Measurements from ENCODE around the gene CYP3A4.

The CYP3A4 gene

DNA sequence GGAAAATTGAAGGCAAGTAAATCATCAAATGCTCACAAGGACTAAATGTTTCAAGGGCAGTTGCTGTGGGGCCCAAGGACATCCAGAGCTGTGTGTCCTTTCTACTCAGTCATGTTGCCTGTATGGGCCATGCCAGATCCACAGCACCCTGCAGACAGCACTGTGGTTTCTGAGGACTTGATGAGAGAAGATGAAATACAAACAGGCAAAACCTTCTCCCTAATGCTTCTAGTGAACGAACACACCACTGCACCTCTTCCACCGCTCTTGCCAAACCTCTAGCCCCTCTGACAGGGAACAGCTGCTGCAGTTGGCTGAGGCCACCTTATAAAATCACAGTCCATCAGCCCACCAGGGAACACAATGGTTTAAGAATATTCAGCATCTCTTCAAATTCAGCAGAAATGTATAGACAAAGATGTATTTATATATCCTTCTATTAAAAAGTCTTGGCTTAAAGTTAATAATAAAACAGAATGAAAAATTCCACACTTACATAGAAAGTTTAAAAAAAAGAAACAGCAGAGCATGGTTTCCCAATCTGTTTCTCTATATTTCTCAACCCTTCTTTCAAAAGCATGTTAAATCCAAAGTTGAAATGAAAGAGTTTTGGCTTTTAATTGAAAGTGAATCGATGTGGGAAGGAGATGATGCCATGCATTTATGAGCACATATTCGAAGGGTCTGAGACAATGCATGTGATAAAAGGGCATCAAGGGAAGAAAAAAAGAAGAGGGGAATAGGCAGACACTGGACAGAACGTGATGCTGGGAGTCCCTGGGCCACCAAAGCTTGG lies 63.0 kb downstream of the CYP3A4 start:
- DNase-seq, result no peak

DNA sequence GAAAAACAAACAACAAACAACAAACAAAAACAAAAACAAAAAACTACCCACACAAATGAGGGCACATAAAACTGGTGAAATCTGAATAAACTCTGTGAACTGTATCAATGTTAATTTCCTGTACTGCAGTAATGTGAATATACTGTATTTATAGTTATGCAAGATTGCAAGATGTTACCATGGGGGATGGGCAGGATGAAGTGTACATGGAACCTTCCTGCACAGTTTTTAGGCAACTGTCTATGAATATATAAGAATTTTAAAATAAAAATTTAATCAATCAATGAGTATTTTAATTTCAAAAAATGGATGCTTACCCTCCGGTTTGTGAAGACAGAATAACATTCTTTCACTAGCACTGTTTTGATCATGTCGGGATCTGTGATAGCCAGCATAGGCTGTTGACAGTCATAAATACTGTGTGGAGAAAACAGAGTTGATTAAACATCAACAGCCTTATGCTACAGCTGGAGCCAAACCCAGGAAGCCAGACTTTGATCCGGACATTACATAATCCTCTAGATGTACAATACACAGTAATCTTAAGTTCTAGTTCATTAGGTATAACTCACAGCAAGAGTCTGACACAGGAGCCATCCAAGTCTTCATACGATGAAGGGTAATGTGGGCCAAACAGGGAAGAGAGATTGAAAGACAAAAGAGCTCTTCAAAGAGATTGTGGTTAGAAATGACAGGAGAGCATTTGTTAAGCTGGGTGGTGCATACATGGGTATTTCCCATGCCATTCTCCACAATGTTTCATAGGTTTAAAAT lies 63.8 kb downstream of the CYP3A4 start:
- DNase-seq, result no peak

DNA sequence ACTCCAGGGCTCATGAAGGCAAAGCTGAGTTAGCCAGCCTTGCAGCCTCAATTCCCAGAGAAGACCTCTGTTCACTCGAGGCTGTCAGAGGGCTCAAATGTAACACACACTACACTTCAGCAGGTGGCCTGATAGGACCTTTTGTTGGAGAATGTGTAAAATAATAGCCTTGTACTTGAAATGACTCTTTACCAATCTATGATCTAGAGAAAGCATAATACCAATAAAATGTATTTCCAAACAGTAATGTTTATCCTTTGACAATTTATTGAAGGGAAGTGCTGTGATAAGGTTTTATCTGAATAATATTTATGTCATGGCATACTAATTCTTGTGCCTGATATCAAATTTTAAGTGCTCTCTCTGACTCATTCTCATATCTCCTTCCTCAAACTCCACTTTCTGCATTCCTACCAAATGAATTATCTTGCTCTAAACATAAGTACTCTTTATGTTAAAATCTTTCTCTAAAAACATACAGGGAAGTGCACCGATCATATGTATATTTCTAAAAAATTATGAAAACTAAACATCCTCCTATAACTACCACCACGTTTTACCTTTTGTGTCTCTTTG lies 69.9 kb downstream of the CYP3A4 start:
- no peak for DNase-seq

- no peak for DNase-seq
Observed at GRCh38 chr7:99709838-99710578, 74.0 kb downstream of the CYP3A4 start.

- no peak for DNase-seq
Observed at GRCh38 chr7:99709260-99709659, 74.7 kb downstream of the CYP3A4 start.

DNA sequence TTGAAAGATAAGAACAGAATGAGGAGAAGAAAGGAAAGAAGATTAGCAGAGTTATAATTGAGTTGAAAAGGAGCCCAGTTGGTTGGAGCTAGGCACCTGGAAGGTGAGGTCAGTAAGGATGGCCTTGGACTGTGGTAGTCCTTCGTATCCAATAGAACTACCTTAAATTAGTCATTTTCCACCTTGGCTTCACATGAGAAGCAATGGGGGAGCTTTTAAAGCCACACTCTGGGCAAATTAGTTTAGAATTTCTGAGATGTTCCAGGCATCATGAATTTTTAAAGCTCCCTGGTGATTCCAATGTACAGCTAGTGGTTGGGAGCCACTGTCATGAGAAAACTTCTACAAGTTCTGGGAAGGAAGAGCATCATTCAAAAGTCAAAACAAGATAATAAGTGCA lies 76.9 kb downstream of the CYP3A4 start:
- DNase-seq, result no peak
